Activated CD8-positive, alpha-beta T cell treated with anti-CD3 and anti-CD28 coated beads for 36 hours (primary cell): ENCODE data around the gene CST7. TPM values are rescaled to one million over a fixed set of nuclear protein-coding genes. Genes with fewer than 3 reads are reported as not detected.
"Not testable (repeated sequence)": the region's sequence is repeated elsewhere in the genome, so short reads cannot be mapped to it uniquely, and the experiment has no call there.

Experiments used
- ATAC-seq: fragments of 200-7000 bp; cut with Tn5 transposase; one replicate; pipeline ENCODE4 v1.10.0; 2021; ENCODE audit warnings: mild to moderate bottlenecking, moderate library complexity
- CTCF ChIA-PET: fragments of 350-600 bp; sonication (Branson Sonifier 250); formaldehyde crosslinking; loops from one replicate; lab custom pipeline; 2021; ENCODE audit warnings: antibody characterized with exemption; lab: Charles Lee
- POLR2A ChIA-PET: fragments of 350-600 bp; sonication (Branson Sonifier 250); formaldehyde crosslinking; loops from one replicate; lab custom pipeline; 2021; ENCODE audit warnings: antibody characterized with exemption; lab: Charles Lee
- DNase-seq: peaks from one replicate; pipeline ENCODE4 v3.0.0-alpha.2; 2020
- H3K27ac Mint-ChIP-seq: one replicate; pipeline ENCODE4 v1.8.0; 2021; ENCODE audit warnings: mild to moderate bottlenecking, mixed read lengths
- H3K27me3 Mint-ChIP-seq: one replicate; pipeline ENCODE4 v1.8.0; 2021; ENCODE audit warnings: mixed read lengths
- H3K36me3 Mint-ChIP-seq: one replicate; pipeline ENCODE4 v1.8.0; 2021; ENCODE audit warnings: low read depth, mixed read lengths
- H3K4me1 Mint-ChIP-seq: one replicate; pipeline ENCODE4 v1.8.0; 2021; ENCODE audit warnings: low read depth, mixed read lengths
- H3K4me3 Mint-ChIP-seq: one replicate; pipeline ENCODE4 v1.8.0; 2021; ENCODE audit warnings: mild to moderate bottlenecking, moderate library complexity, mixed read lengths
- H3K9me3 Mint-ChIP-seq: one replicate; pipeline ENCODE4 v1.8.0; 2021; ENCODE audit warnings: mixed read lengths
- CTCF ChIP-seq: fragments of 200-600 bp; IDR thresholded peaks from one replicate; pipeline ENCODE4 v1.8.0; 2022; ENCODE audit warnings: antibody characterized with exemption, mild to moderate bottlenecking
- intact Hi-C: fragments of 100-400 bp; cut with micrococcal nuclease; formaldehyde crosslinking; loops from one replicate; pipeline ENCODE4 v1.10.0; 2022
- total RNA-seq, 2 experiments: library from RNA; stranded (reverse); gene quantifications; one replicate each; pipeline ENCODE4 v1.2.3, GENCODE V29; 2021

CST7 gene
- total RNA-seq, 2 experiments from 2014 or later, result 48.5 to 49.3 TPM

DNA sequence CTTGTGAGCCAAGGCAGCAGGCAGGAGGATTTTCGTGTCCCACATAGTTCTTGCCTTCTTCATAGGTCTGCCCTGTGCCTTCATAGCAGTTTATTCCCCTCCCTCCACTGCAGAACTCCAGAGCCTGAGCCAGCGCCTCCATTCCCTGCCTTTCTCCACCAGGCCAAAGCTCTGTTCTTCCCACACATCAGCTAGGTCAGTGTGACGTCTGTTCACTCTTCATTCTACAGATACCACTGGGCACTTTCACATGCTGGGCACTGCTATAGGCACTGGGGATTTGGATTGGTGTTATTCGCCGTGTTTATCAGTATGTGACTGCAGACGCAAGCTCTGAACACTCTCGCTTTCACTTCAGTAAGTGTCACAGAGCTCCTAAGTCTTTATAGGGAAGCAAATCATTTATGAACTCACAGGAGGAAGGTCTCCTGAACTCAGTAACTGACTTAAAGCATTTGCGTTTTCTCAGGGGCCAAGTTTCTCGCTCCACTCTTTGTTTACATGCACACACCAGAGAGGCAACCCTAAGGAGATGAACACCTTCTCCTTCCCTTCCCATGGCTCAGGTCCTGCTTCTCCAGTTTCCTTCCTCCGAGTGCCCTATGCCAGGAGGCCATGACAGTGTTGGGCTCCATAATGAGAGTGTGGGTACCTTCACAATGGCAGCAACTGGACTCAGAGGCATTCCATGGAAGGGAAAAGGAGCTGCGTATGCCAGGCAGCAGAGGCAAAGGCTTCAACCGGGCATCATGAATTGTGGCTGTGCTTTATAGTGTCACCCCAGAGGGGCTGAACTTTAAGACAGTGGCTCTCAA lies 49.8 kb downstream of the CST7 start:
- ATAC-seq (no peak), DNase-seq (no peak)
- Mint-ChIP-seq H3K4me1 (peaks cover 16% of the 10 kb centered on the region), H3K9me3 (peaks cover 2% of the 10 kb centered on the region), H3K27me3 (no peaks in the 10 kb centered on the region), H3K27ac (no peak overlapping the region), H3K4me3 (no peak overlapping the region), H3K36me3 (peaks cover 11% of the 10 kb centered on the region)
- ChIA-PET CTCF (interaction anchor here (1.5 to 8.4 kb wide), 2 partner anchors 62 to 180 kb away, joined by 3 to 167 read pairs; partner anchors contain the start of gene ACSS1), POLR2A (interaction anchor here (1.1 kb wide), 1 partner anchor 10 kb away, joined by 3 read pairs; no protein-coding TSS in a partner anchor)
- no peak for TF ChIP-seq CTCF
- intact Hi-C loops, result loop anchor here (10.0 kb wide), 1 partner anchor 396 kb away; the partner anchor contains the start of gene ABHD12

DNA sequence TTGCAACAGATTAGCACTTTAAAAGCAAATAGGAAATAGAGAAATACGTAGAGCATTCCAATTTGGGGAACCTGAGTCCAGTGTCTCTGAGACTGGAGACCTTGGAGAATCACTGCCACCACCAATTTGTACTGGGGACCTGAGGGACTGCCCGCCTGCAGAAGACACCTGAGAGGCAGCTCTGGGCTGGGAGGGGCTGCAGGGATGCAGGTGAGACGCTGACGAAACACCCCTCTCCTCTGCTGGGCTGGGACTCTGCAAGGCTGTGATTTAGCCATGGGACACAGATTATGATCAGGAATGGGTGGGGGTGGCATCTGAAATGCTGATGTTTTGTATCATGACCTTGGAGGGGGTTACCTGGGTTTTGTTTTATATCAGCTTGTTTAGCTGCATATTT lies 50.5 kb downstream of the CST7 start:
- no peak overlapping the region for H3K27ac Mint-ChIP-seq
- no peaks in the 10 kb centered on the region for H3K27me3 Mint-ChIP-seq
- POLR2A ChIA-PET, result interaction anchor here (1.1 kb wide), 1 partner anchor 10 kb away, joined by 3 read pairs; no protein-coding TSS in a partner anchor
- H3K4me3 Mint-ChIP-seq, result no peak overlapping the region
- peaks cover 2% of the 10 kb centered on the region for H3K9me3 Mint-ChIP-seq
- peaks cover 13% of the 10 kb centered on the region for H3K4me1 Mint-ChIP-seq
- intact Hi-C loops, result loop anchor here (10.0 kb wide), 1 partner anchor 395 kb away; the partner anchor contains the start of gene ABHD12
- DNase-seq (no peak), ATAC-seq (no peak)
- CTCF ChIA-PET, result interaction anchor here (0.7 to 8.4 kb wide), 2 partner anchors 61 to 180 kb away, joined by 7 to 167 read pairs; partner anchors contain the start of gene ACSS1
- TF ChIP-seq CTCF, result no peak
- H3K36me3 Mint-ChIP-seq, result peaks cover 11% of the 10 kb centered on the region

GRCh38 chr20:25000268-25000801 lies 51.3 kb downstream of the CST7 start:
- H3K27ac Mint-ChIP-seq, result peak overlapping the region; percentile 41
- ChIA-PET CTCF (interaction anchor here (8.4 kb wide), 1 partner anchor 60 kb away, joined by 167 read pairs; the partner anchor contains the start of gene ACSS1), POLR2A (no interaction called here)
- peaks cover 11% of the 10 kb centered on the region for H3K36me3 Mint-ChIP-seq
- peaks cover 7% of the 10 kb centered on the region for H3K4me1 Mint-ChIP-seq
- peak; percentile 79 for ATAC-seq
- no peak for DNase-seq
- intact Hi-C loops, result no loop called here
- TF ChIP-seq CTCF, result no peak
- H3K4me3 Mint-ChIP-seq, result no peak overlapping the region
- no peaks in the 10 kb centered on the region for H3K27me3 Mint-ChIP-seq
- H3K9me3 Mint-ChIP-seq, result peaks cover 2% of the 10 kb centered on the region

GRCh38 chr20:25001323-25001722 lies 52.3 kb downstream of the CST7 start:
- ATAC-seq, intact Hi-C loops: not testable (repeated sequence)

GRCh38 chr20:25003002-25003401 lies 53.9 kb downstream of the CST7 start:
- ATAC-seq, result no peak
- Mint-ChIP-seq H3K4me1 (peaks cover 7% of the 10 kb centered on the region), H3K27me3 (no peaks in the 10 kb centered on the region), H3K36me3 (peaks cover 17% of the 10 kb centered on the region), H3K4me3 (no peak overlapping the region), H3K27ac (no peak overlapping the region), H3K9me3 (peaks cover 2% of the 10 kb centered on the region)
- POLR2A ChIA-PET, result no interaction called here
- CTCF ChIA-PET, result no interaction called here
- intact Hi-C loops, result no loop called here
- DNase-seq, result no peak
- no peak for TF ChIP-seq CTCF

More at GRCh38 chr20:25001323-25001722, 52.3 kb downstream of the CST7 start:
- H3K27ac Mint-ChIP-seq, H3K4me1 Mint-ChIP-seq, CTCF ChIA-PET, H3K27me3 Mint-ChIP-seq, POLR2A ChIA-PET, H3K4me3 Mint-ChIP-seq, H3K9me3 Mint-ChIP-seq, DNase-seq: not testable (repeated sequence)
- peaks cover 16% of the 10 kb centered on the region for H3K36me3 Mint-ChIP-seq
